IMR-90 (cell line): ENCODE measurements around the gene SGK2. TPM values are rescaled to one million over a fixed set of nuclear protein-coding genes. Genes with fewer than 3 reads are reported as not detected.

Source experiments
- ATAC-seq: fragments of 200-7000 bp; cut with Tn5 transposase; 2 replicates; pipeline ENCODE4 v1.9.1; 2020; ENCODE audit warnings: low read depth, mild to moderate bottlenecking, moderate library complexity
- BruUV-seq: library from RNA; stranded (reverse); fragments of 400-500 nt; replicated peaks from 2 replicates; lab custom pipeline; 2021; lab: Mats Ljungman, UMichigan
- CTCF ChIA-PET: fragments of 300-600 bp; formaldehyde crosslinking; extraction: SDS; loops from one replicate; lab custom pipeline; 2021; ENCODE audit warnings: antibody characterized with exemption; lab: Yijun Ruan, JAX
- POLR2A ChIA-PET: fragments of 300-600 bp; sonication (Branson Sonifier 250); formaldehyde crosslinking; loops from one replicate; lab custom pipeline; 2022; ENCODE audit warnings: antibody characterized with exemption; ENCODE audit not compliant: unreplicated experiment; lab: Charles Lee
- DNase-seq: peaks from one replicate; pipeline ENCODE4 v3.0.0; 2013
- H2AFZ ChIP-seq: replicated peaks from 2 replicates; pipeline ENCODE3; 2013; ENCODE audit warnings: low read length, mild to moderate bottlenecking; ENCODE audit not compliant: poor library complexity
- H2AK5ac ChIP-seq: 2 replicates; pipeline ENCODE4 v1.6.1; 2013; ENCODE audit warnings: low read depth, low read length, inconsistent platforms
- H2AK9ac ChIP-seq: replicated peaks from 2 replicates; pipeline ENCODE3; 2013; ENCODE audit warnings: mild to moderate bottlenecking, low read depth, low read length, moderate library complexity; ENCODE audit not compliant: poor library complexity
- H2BK120ac ChIP-seq: 2 replicates; pipeline ENCODE4 v1.6.1; 2013; ENCODE audit warnings: low read depth, low read length, inconsistent platforms
- H2BK15ac ChIP-seq: 3 replicates; pipeline ENCODE4 v1.6.1; 2013; ENCODE audit warnings: low read depth, low read length, inconsistent platforms
- H2BK20ac ChIP-seq: 2 replicates; pipeline ENCODE4 v1.6.1; 2013; ENCODE audit warnings: low read depth, mild to moderate bottlenecking, inconsistent platforms, low read length, moderate library complexity
- H2BK5ac ChIP-seq: 2 replicates; pipeline ENCODE4 v1.6.1; 2013; ENCODE audit warnings: mild to moderate bottlenecking, low read depth, low read length, inconsistent platforms; ENCODE audit not compliant: poor library complexity, severe bottlenecking
- H3K14ac ChIP-seq: replicated peaks from 2 replicates; pipeline ENCODE4 v1.6.1; 2013; ENCODE audit warnings: low read depth, low read length, inconsistent platforms
- H3K18ac ChIP-seq: 2 replicates; pipeline ENCODE4 v1.6.1; 2013; ENCODE audit warnings: low read depth, low read length, control low read depth
- H3K23ac ChIP-seq: 2 replicates; pipeline ENCODE4 v1.6.1; 2013; ENCODE audit warnings: low read depth, low read length, inconsistent platforms
- H3K27ac ChIP-seq: 2 replicates; pipeline ENCODE4 v1.5.1; 2013; ENCODE audit warnings: mild to moderate bottlenecking, control low read depth, low read length; ENCODE audit not compliant: insufficient read depth
- H3K27me3 ChIP-seq: 2 replicates; pipeline ENCODE4 v1.6.1; 2013; ENCODE audit warnings: low read length; ENCODE audit not compliant: control insufficient read depth, insufficient read depth
- H3K36me3 ChIP-seq: 2 replicates; pipeline ENCODE4 v1.6.1; 2013; ENCODE audit warnings: low read length, mixed read lengths; ENCODE audit not compliant: control insufficient read depth, insufficient read depth
- H3K4ac ChIP-seq: 2 replicates; pipeline ENCODE4 v1.6.1; 2013; ENCODE audit warnings: low read depth, low read length, inconsistent platforms
- H3K4me1 ChIP-seq: 2 replicates; pipeline ENCODE4 v1.6.1; 2013; ENCODE audit warnings: low read length, mixed read lengths; ENCODE audit not compliant: control insufficient read depth, insufficient read depth
- H3K4me2 ChIP-seq: 2 replicates; pipeline ENCODE4 v1.6.1; 2013; ENCODE audit warnings: low read depth, mild to moderate bottlenecking, control low read depth, low read length, moderate library complexity
- H3K4me3 ChIP-seq: 2 replicates; pipeline ENCODE4 v1.5.1; 2013; ENCODE audit warnings: low read depth, mild to moderate bottlenecking, control low read depth, low read length, moderate library complexity; ENCODE audit not compliant: insufficient read depth
- H3K56ac ChIP-seq: 2 replicates; pipeline ENCODE4 v1.6.1; 2013; ENCODE audit warnings: low read length, inconsistent platforms; ENCODE audit not compliant: insufficient read depth; ENCODE audit errors: extremely low read depth
- H3K79me1 ChIP-seq, 2 experiments: 2 replicates each; pipeline ENCODE4 v1.6.1; 2013; ENCODE audit warnings: low read length in 2 of 2, inconsistent platforms in 1 of 2, low read depth in 1 of 2
- H3K9ac ChIP-seq: 2 replicates; pipeline ENCODE4 v1.6.1; 2013; ENCODE audit warnings: low read depth, low read length, control low read depth
- H3K9me1 ChIP-seq: 2 replicates; pipeline ENCODE4 v1.6.1; 2013; ENCODE audit warnings: low read length, inconsistent platforms; ENCODE audit not compliant: insufficient read depth
- H3K9me3 ChIP-seq: 2 replicates; pipeline ENCODE4 v1.6.1; 2013; ENCODE audit warnings: low read length; ENCODE audit not compliant: control insufficient read depth, insufficient read depth
- H4K20me1 ChIP-seq: 2 replicates; pipeline ENCODE4 v1.6.1; 2013; ENCODE audit warnings: low read length, inconsistent platforms; ENCODE audit not compliant: insufficient read depth
- H4K5ac ChIP-seq: 2 replicates; pipeline ENCODE4 v1.6.1; 2013; ENCODE audit warnings: mild to moderate bottlenecking, low read depth, low read length, control low read depth
- H4K8ac ChIP-seq, 2 experiments: 2 replicates each; pipeline ENCODE4 v1.6.1; 2013; ENCODE audit warnings: low read depth in 2 of 2, low read length in 2 of 2, control low read depth in 1 of 2, inconsistent platforms in 1 of 2
- H4K91ac ChIP-seq: 2 replicates; pipeline ENCODE4 v1.6.1; 2013; ENCODE audit warnings: low read depth, low read length, inconsistent platforms; ENCODE audit not compliant: insufficient read depth
- MAZ ChIP-seq: IDR thresholded peaks from 2 replicates; pipeline ENCODE4 v1.6.1; 2012; ENCODE audit warnings: low read depth, mild to moderate bottlenecking, low read length, improper control_type of control experiment, moderate library complexity, borderline replicate concordance
- MXI1 ChIP-seq: IDR thresholded peaks from 2 replicates; pipeline ENCODE4 v1.6.1; 2012; ENCODE audit warnings: low read depth, mild to moderate bottlenecking, low read length, moderate library complexity, borderline replicate concordance
- POLR2A ChIP-seq: IDR thresholded peaks from 2 replicates; pipeline ENCODE4 v1.6.1; 2012; ENCODE audit warnings: mild to moderate bottlenecking, low read depth, low read length
- RAD21 ChIP-seq: IDR thresholded peaks from 2 replicates; pipeline ENCODE4 v1.6.1; 2012; ENCODE audit warnings: low read length, improper control_type of control experiment
- RCOR1 ChIP-seq: IDR thresholded peaks from 2 replicates; pipeline ENCODE4 v1.6.1; 2012; ENCODE audit warnings: mild to moderate bottlenecking, low read length, improper control_type of control experiment; ENCODE audit not compliant: insufficient replicate concordance
- RFX5 ChIP-seq: IDR thresholded peaks from 2 replicates; pipeline ENCODE4 v1.8.0; 2012; ENCODE audit warnings: low read depth, mild to moderate bottlenecking, low read length, moderate library complexity
- WGBS, 2 experiments: methylation state at CpG; one replicate each; pipeline versions ENCODE4 v1.1.5 to v1.1.7; 2013; ENCODE audit warnings: missing lambda C conversion rate in 2 of 2; ENCODE audit not compliant: insufficient read length in 1 of 2; ENCODE audit errors: extremely low coverage in 2 of 2; 5-methylcytosine and 5-hydroxymethylcytosine counted together
- dilution Hi-C: fragments of 300-500 bp; cut with HindIII; formaldehyde crosslinking; loops from one replicate; pipeline ENCODE4 v1.14.3; 2018; ENCODE audit warnings: low sequenced_read_pairs; ENCODE audit not compliant: unreplicated experiment
- in situ Hi-C: fragments of 300-500 bp; cut with MboI; formaldehyde crosslinking; loops from 3 replicates; pipeline ENCODE4 v1.14.3; 2019; ENCODE audit warnings: low sequenced_read_pairs, inconsistent platforms, mixed read lengths
- intact Hi-C: fragments of 100-400 bp; cut with micrococcal nuclease; formaldehyde crosslinking; loops from 2 replicates; pipeline ENCODE4 v1.10.0; 2022
- polyA plus RNA-seq, 3 experiments: library from polyadenylated mRNA; depleted of rRNA; stranded (reverse); fragments of >200 nt; gene quantifications; 2 replicates each; pipeline ENCODE4 v1.2.3, GENCODE V29; 2012; ENCODE audit warnings: low replicate concordance in 1 of 3
- total RNA-seq: library from RNA; depleted of rRNA; stranded (reverse); fragments of >200 nt; gene quantifications from 2 replicates; pipeline ENCODE4 v1.2.3, GENCODE V29; 2012
- TF ChIP-seq, protein P1 (sequence below): fragments of 150-350 bp; IDR thresholded peaks from 2 replicates; pipeline ENCODE4 v1.6.1; 2016; ENCODE audit warnings: low read depth, mild to moderate bottlenecking, low read length, moderate library complexity, borderline replicate concordance

SGK2 gene
- total and polyA plus RNA-seq, 2 of the 4 experiments (the other 2 are of a cell fraction): under 0.01 to 0.10 TPM

DNA sequence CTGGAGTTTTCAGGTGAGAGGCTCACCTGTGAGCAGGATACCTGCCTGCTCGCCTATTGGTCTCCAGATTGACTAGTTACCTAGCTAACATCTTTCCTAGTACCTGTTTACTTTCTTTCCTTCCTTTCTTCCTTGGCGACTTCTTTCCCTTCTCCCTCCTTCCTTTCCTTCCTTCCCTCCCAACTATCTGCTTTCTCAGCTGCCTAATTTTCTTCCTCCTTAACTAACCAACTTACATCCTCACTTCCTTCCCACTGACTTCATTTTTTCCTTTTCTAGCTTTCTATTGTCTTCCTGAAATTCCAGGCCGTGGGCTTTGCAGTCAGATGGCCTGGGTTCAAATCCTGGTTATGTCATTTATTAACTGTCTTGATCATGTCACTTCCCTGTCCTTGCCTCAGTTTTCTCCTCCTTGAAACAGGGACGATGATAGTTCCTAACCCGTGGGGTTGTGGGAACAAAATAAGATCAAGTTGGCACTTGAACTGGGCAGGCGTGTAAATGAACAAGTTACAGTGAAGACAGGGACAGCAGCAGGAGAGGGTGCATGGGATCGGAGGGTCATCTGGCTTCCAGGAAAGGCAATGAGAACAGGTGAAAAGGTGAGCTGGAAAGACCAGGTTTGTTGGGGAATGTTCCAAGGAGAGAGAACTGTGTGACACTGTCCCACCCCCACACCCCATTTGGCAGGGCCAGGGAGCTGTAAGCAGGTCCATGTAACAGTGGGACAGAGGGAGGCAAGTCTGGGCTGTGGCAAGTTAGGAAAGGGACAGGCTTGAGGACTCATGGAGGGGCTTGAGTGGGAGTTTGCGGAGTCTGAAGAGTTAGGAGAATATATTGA is 540 bp downstream of the SGK2 start:
- DNase-seq (no peak), ATAC-seq (no peak)
- no peak overlapping the region for H2BK5ac ChIP-seq
- no peak overlapping the region for H3K4me3 ChIP-seq
- H4K91ac ChIP-seq: no peak overlapping the region
- no peaks in the 10 kb centered on the region for H3K9me1 ChIP-seq
- H4K20me1 ChIP-seq: no peaks in the 10 kb centered on the region
- H3K27ac ChIP-seq: no peak overlapping the region
- no peaks in the 10 kb centered on the region; the same call in 1 of the 2 replicates for H3K27me3 ChIP-seq
- no peak overlapping the region for H3K4ac ChIP-seq
- WGBS, 2 experiments: 78% methylated on average over 5 of the region's 8 CpGs; no CpG with 5 or more reads in 1 of the 2 experiments
- H3K4me2 ChIP-seq: no peak overlapping the region
- H2BK20ac ChIP-seq: no peak overlapping the region
- no peak overlapping the region for H3K14ac ChIP-seq
- no peak overlapping the region for H3K9ac ChIP-seq
- H3K23ac ChIP-seq: no peak overlapping the region
- peaks cover 1% of the 10 kb centered on the region; the same call in 1 of the 2 replicates for H3K4me1 ChIP-seq
- H2AFZ ChIP-seq: no peak overlapping the region
- BruUV-seq: no TSS peak
- intact Hi-C loops (no loop called here), dilution Hi-C loops (no loop called here), in situ Hi-C loops (no loop called here)
- POLR2A ChIA-PET: no interaction called here
- no peak overlapping the region for H4K8ac ChIP-seq
- no peaks in the 10 kb centered on the region for H3K36me3 ChIP-seq
- H3K56ac ChIP-seq: no peak overlapping the region
- CTCF ChIA-PET: interaction anchor here (0.8 to 0.9 kb wide), 2 partner anchors 21 to 179 kb away, joined by 3 read pairs; no protein-coding TSS in a partner anchor
- H2AK5ac ChIP-seq: no peak overlapping the region
- no peak overlapping the region for H2BK15ac ChIP-seq
- TF ChIP-seq MXI1 (no peak), RAD21 (no peak), MAZ (no peak), RFX5 (no peak), RCOR1 (no peak), POLR2A (no peak)
- TF ChIP-seq, protein P1, sequence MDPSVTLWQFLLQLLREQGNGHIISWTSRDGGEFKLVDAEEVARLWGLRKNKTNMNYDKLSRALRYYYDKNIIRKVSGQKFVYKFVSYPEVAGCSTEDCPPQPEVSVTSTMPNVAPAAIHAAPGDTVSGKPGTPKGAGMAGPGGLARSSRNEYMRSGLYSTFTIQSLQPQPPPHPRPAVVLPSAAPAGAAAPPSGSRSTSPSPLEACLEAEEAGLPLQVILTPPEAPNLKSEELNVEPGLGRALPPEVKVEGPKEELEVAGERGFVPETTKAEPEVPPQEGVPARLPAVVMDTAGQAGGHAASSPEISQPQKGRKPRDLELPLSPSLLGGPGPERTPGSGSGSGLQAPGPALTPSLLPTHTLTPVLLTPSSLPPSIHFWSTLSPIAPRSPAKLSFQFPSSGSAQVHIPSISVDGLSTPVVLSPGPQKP: no peak
- H3K79me1 ChIP-seq: no peaks in the 10 kb centered on the region
- H3K18ac ChIP-seq: no peak overlapping the region
- no peak overlapping the region for H2BK120ac ChIP-seq
- H3K9me3 ChIP-seq: no peaks in the 10 kb centered on the region
- no peak overlapping the region for H2AK9ac ChIP-seq
- H4K5ac ChIP-seq: no peak overlapping the region
